ENCODE results near the gene SSTR4. TPM values are rescaled to one million over a fixed set of nuclear protein-coding genes. Genes with fewer than 3 reads are reported as not detected.

SSTR4 gene
- total RNA-seq, 2 experiments from 2014 or later, result not detected

DNA sequence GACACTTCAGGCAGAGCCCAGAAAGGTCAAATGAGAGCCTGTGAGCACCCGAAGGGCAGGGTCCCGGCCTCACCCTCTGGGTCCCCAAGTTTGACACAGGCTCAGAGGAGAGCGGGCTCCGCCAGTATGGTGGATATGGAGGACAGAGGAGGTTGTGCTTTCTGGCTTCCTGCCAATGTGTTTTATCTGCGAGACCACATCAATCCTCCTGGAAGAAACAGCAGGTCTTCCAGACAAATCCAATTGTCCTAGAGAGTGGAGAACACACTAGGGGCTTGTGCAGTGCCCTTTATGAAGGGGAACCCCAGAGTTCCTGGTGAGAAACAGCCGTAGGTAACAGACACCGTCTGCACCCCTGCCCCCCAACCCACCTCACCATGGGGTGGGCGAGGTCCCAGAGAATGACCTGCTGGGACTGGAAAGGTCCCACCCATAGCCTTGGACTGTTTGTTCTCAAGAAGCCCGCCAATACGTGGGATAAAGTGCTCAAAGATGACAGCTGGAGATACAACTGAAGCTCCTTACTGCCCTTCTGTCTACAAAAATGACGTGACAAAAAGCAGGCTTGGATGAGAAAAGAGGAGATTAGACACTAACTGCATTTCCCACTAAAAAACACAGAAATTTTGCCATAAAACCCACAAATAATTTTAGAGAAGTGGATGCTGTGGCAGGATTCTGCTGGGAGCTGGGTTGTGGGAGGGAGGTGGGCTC lies 23.9 kb upstream of the SSTR4 start:
- ChIA-PET POLR2A (no interaction called here), CTCF (ENCODE audit: unreplicated experiment) (no interaction called here)
- intact Hi-C loops (cut with micrococcal nuclease; ENCODE audit: unreplicated experiment), result no loop called here

DNA sequence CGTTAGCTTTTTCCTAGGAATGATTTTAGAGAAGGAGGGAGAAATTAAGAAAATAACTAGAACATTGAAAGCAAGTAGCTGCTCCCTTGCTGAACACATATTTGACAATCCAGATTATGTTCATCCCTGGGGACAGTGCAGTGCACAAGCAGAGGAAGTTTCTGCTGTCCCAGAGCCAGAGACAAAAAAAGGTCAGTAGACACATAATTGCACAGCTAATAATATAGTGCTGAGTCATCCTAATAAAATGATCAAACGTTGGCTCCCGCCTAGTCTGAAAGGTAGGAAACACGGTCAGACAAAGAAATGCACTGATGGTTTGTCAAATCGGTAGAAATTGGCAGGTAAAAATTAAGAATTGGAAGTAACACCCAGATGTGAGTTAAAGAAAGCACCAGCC lies 21.7 kb upstream of the SSTR4 start:
- BruUV-seq (replicated peaks), result no TSS peak

More for the DNA sequence above, 23.9 kb upstream of the SSTR4 start:
- Histone ChIP-seq H3K79me2 (ENCODE audit: insufficient read depth, low read depth, low read length) (no peaks in the 10 kb centered on the region), H3K4me3 (ENCODE audit: low read depth, low read length, poor library complexity, severe bottlenecking) (no peak overlapping the region), H3K9me2 (ENCODE audit: insufficient read depth, low read length) (no peaks in the 10 kb centered on the region), H3K4me1 (ENCODE audit: insufficient read depth, low read length, poor library complexity, severe bottlenecking) (no peaks in the 10 kb centered on the region), H2AFZ (ENCODE audit: low read length) (no peak overlapping the region), H3K9me3 (ENCODE audit: low read length) (no peaks in the 10 kb centered on the region), H3K4me2 (ENCODE audit: low read length) (no peak overlapping the region), H3K27ac (ENCODE audit: low read depth, low read length, poor library complexity, severe bottlenecking) (no peak overlapping the region), H4K20me1 (ENCODE audit: insufficient read depth, low read length) (no peaks in the 10 kb centered on the region), H3K36me3 (ENCODE audit: insufficient read depth, low read length) (no peaks in the 10 kb centered on the region)
- TF ChIP-seq EZH2phosphoT487 (IDR thresholded peaks at IDR 0.05; ENCODE audit: borderline replicate concordance, low read depth, low read length), result no peak
- TF ChIP-seq, protein P1, sequence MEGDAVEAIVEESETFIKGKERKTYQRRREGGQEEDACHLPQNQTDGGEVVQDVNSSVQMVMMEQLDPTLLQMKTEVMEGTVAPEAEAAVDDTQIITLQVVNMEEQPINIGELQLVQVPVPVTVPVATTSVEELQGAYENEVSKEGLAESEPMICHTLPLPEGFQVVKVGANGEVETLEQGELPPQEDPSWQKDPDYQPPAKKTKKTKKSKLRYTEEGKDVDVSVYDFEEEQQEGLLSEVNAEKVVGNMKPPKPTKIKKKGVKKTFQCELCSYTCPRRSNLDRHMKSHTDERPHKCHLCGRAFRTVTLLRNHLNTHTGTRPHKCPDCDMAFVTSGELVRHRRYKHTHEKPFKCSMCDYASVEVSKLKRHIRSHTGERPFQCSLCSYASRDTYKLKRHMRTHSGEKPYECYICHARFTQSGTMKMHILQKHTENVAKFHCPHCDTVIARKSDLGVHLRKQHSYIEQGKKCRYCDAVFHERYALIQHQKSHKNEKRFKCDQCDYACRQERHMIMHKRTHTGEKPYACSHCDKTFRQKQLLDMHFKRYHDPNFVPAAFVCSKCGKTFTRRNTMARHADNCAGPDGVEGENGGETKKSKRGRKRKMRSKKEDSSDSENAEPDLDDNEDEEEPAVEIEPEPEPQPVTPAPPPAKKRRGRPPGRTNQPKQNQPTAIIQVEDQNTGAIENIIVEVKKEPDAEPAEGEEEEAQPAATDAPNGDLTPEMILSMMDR (conservative IDR thresholded peaks at IDR 0.05; ENCODE audit: low read length), result no peak
- no TSS peak for BruUV-seq (replicated peaks)
- DNase-seq (ENCODE audit: low spot score), result no peak

DNA sequence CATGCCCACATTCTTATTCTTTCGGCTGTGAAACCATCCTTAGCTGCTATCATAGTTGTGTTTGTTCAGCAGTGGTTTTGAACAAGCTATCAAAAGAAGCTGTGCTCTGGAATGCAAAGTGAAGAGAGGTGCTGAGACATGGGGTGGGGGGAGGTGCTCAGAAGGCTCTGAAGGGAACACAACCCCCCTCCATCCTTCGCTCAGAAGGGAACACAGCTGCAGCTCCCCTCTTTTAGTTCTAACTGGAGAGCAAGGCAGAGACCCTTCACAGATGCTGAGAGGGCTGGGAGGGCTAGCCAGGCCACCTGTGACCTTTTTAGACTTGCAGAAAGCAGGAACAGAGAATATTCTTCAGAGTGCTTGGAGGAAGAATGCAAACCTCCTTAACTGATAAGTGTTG lies 17.6 kb upstream of the SSTR4 start:
- Histone ChIP-seq H4K20me1 (ENCODE audit: insufficient read depth, low read length) (no peaks in the 10 kb centered on the region), H3K4me1 (ENCODE audit: insufficient read depth, low read length, poor library complexity, severe bottlenecking) (no peaks in the 10 kb centered on the region), H3K9me3 (ENCODE audit: low read length) (no peaks in the 10 kb centered on the region), H3K27ac (ENCODE audit: low read depth, low read length, poor library complexity, severe bottlenecking) (no peak overlapping the region), H3K36me3 (ENCODE audit: insufficient read depth, low read length) (no peaks in the 10 kb centered on the region), H3K4me3 (ENCODE audit: low read depth, low read length, poor library complexity, severe bottlenecking) (no peak overlapping the region), H2AFZ (ENCODE audit: low read length) (no peak overlapping the region), H3K79me2 (ENCODE audit: insufficient read depth, low read depth, low read length) (no peaks in the 10 kb centered on the region), H3K9me2 (ENCODE audit: insufficient read depth, low read length) (no peaks in the 10 kb centered on the region), H3K4me2 (ENCODE audit: low read length) (no peak overlapping the region)
- BruUV-seq (replicated peaks), result no TSS peak
- DNase-seq (ENCODE audit: low spot score), result no peak
- POLR2A ChIA-PET, result no interaction called here
- CTCF ChIA-PET (ENCODE audit: unreplicated experiment), result no interaction called here
- TF ChIP-seq, protein P1 (conservative IDR thresholded peaks at IDR 0.05; ENCODE audit: low read length), result no peak
- no peak for TF ChIP-seq EZH2phosphoT487 (IDR thresholded peaks at IDR 0.05; ENCODE audit: borderline replicate concordance, low read depth, low read length)
- intact Hi-C loops (cut with micrococcal nuclease; ENCODE audit: unreplicated experiment), result no loop called here

More for the DNA sequence above, 21.7 kb upstream of the SSTR4 start:
- Histone ChIP-seq H4K20me1 (ENCODE audit: insufficient read depth, low read length) (no peaks in the 10 kb centered on the region), H3K27ac (ENCODE audit: low read depth, low read length, poor library complexity, severe bottlenecking) (no peak overlapping the region), H3K4me2 (ENCODE audit: low read length) (no peak overlapping the region), H3K36me3 (ENCODE audit: insufficient read depth, low read length) (no peaks in the 10 kb centered on the region), H3K79me2 (ENCODE audit: insufficient read depth, low read depth, low read length) (no peaks in the 10 kb centered on the region), H3K4me3 (ENCODE audit: low read depth, low read length, poor library complexity, severe bottlenecking) (no peak overlapping the region), H3K9me2 (ENCODE audit: insufficient read depth, low read length) (no peaks in the 10 kb centered on the region), H3K9me3 (ENCODE audit: low read length) (no peaks in the 10 kb centered on the region), H3K4me1 (ENCODE audit: insufficient read depth, low read length, poor library complexity, severe bottlenecking) (no peaks in the 10 kb centered on the region), H2AFZ (ENCODE audit: low read length) (no peak overlapping the region)
- intact Hi-C loops (cut with micrococcal nuclease; ENCODE audit: unreplicated experiment), result no loop called here
- ChIA-PET POLR2A (no interaction called here), CTCF (ENCODE audit: unreplicated experiment) (no interaction called here)
- TF ChIP-seq EZH2phosphoT487 (IDR thresholded peaks at IDR 0.05; ENCODE audit: borderline replicate concordance, low read depth, low read length), result no peak
- TF ChIP-seq, protein P1 (conservative IDR thresholded peaks at IDR 0.05; ENCODE audit: low read length), result no peak
- DNase-seq (ENCODE audit: low spot score), result no peak
